HEK293 (cell line): Measurements from ENCODE around the gene ATP5F1B.
A peak's percentile ranks its signal among the peaks of the same experiment; 100 is the strongest.

ENCODE experiments used
- CTCF ChIA-PET: fragments of 350-600 bp; formaldehyde crosslinking; extraction: SDS; loops from one replicate; lab custom pipeline; 2021; ENCODE audit warnings: antibody characterized with exemption; lab: Yijun Ruan, JAX
- POLR2A ChIA-PET: fragments of 300-600 bp; formaldehyde crosslinking; extraction: SDS; loops from one replicate; lab custom pipeline; 2020; ENCODE audit warnings: antibody characterized with exemption, inconsistent platforms; lab: Yijun Ruan, JAX
- H3K27ac ChIP-seq: fragments of 200-500 bp; sonication (Bioruptor generic); 2 replicates; pipeline ENCODE4 v1.5.1; 2014; ENCODE audit warnings: low read depth, low read length, control low read depth, inconsistent platforms; ENCODE audit errors: extremely low read depth
- H3K36me3 ChIP-seq, 2 experiments: fragments of 200-500 bp in 1 of 2; sonication (Bioruptor generic) in 1 of 2; 1 replicate in 1 of 2; 2 replicates in 1 of 2; pipeline ENCODE4 v1.5.1; 2014 to 2017; ENCODE audit warnings: inconsistent platforms in 2 of 2, low read length in 2 of 2; ENCODE audit not compliant: control insufficient read depth in 2 of 2, insufficient read depth in 1 of 2
- H3K4me1 ChIP-seq: fragments of 200-500 bp; sonication (Bioruptor generic); 2 replicates; pipeline ENCODE4 v1.5.1; 2014; ENCODE audit warnings: mild to moderate bottlenecking, low read length, inconsistent platforms; ENCODE audit not compliant: control insufficient read depth, insufficient read depth
- H3K4me3 ChIP-seq: 2 replicates; pipeline ENCODE4 v1.5.1; 2011; ENCODE audit warnings: low read depth, mild to moderate bottlenecking, control low read depth, low read length, moderate library complexity
- H3K9me3 ChIP-seq: fragments of 200-500 bp; sonication (Bioruptor generic); 2 replicates; pipeline ENCODE4 v1.5.1; 2014; ENCODE audit warnings: low read depth, low read length, inconsistent platforms; ENCODE audit not compliant: control insufficient read depth, insufficient read depth
- GLIS1 ChIP-seq: fragments of 450-650 bp; formaldehyde crosslinking; IDR thresholded peaks from 2 replicates; pipeline ENCODE4 v1.5.1; 2016; ENCODE audit warnings: missing biosample characterization, missing genetic modification characterization
- HIC1 ChIP-seq: fragments of 450-650 bp; formaldehyde crosslinking; IDR thresholded peaks from 2 replicates; pipeline ENCODE4 v1.5.1; 2016; ENCODE audit warnings: missing biosample characterization, missing genetic modification characterization
- IKZF3 ChIP-seq: fragments of 450-650 bp; IDR thresholded peaks from 2 replicates; pipeline ENCODE4 v1.5.0; 2018; ENCODE audit warnings: missing biosample characterization, mild to moderate bottlenecking, missing genetic modification characterization, moderate library complexity
- PATZ1 ChIP-seq: fragments of 450-650 bp; formaldehyde crosslinking; IDR thresholded peaks from 2 replicates; pipeline ENCODE4 v1.5.1; 2016; ENCODE audit warnings: missing biosample characterization, missing genetic modification characterization
- PRDM10 ChIP-seq: fragments of 450-650 bp; formaldehyde crosslinking; IDR thresholded peaks from 2 replicates; pipeline ENCODE4 v1.5.1; 2016; ENCODE audit warnings: missing biosample characterization, missing genetic modification characterization
- SP3 ChIP-seq: fragments of 450-650 bp; formaldehyde crosslinking; IDR thresholded peaks from 2 replicates; pipeline ENCODE4 v1.5.1; 2016; ENCODE audit warnings: missing biosample characterization, missing genetic modification characterization
- WT1 ChIP-seq: fragments of 450-650 bp; formaldehyde crosslinking; IDR thresholded peaks from 2 replicates; pipeline ENCODE4 v1.5.1; 2016; ENCODE audit warnings: missing biosample characterization, missing genetic modification characterization
- ZBTB17 ChIP-seq: fragments of 450-650 bp; formaldehyde crosslinking; IDR thresholded peaks from 2 replicates; pipeline ENCODE4 v1.5.1; 2016; ENCODE audit warnings: missing biosample characterization, missing genetic modification characterization
- ZBTB26 ChIP-seq: fragments of 450-650 bp; formaldehyde crosslinking; optimal IDR thresholded peaks from 2 replicates; pipeline ENCODE3; 2016; ENCODE audit warnings: missing biosample characterization, mild to moderate bottlenecking, missing genetic modification characterization
- ZBTB7A ChIP-seq: fragments of 450-650 bp; formaldehyde crosslinking; IDR thresholded peaks from 2 replicates; pipeline ENCODE4 v1.5.1; 2016; ENCODE audit warnings: low read depth, missing biosample characterization, missing genetic modification characterization
- ZNF280C ChIP-seq: fragments of 450-650 bp; formaldehyde crosslinking; IDR thresholded peaks from 2 replicates; pipeline ENCODE4 v1.5.1; 2016; ENCODE audit warnings: missing biosample characterization, missing genetic modification characterization
- ZNF324 ChIP-seq: fragments of 450-650 bp; formaldehyde crosslinking; IDR thresholded peaks from 2 replicates; pipeline ENCODE4 v1.5.1; 2016; ENCODE audit warnings: missing biosample characterization, missing genetic modification characterization
- ZNF366 ChIP-seq: fragments of 450-650 bp; formaldehyde crosslinking; conservative IDR thresholded peaks from 2 replicates; pipeline ENCODE4 v1.5.1; 2016; ENCODE audit warnings: missing biosample characterization, missing genetic modification characterization
- ZNF530 ChIP-seq: fragments of 450-650 bp; formaldehyde crosslinking; IDR thresholded peaks from 2 replicates; pipeline ENCODE4 v1.5.1; 2016; ENCODE audit warnings: low read depth, missing biosample characterization, missing genetic modification characterization
- ZNF571 ChIP-seq: fragments of 450-650 bp; formaldehyde crosslinking; IDR thresholded peaks from 2 replicates; pipeline ENCODE4 v1.5.0; 2017; ENCODE audit warnings: missing biosample characterization, missing genetic modification characterization
- ZNF600 ChIP-seq: fragments of 450-650 bp; formaldehyde crosslinking; IDR thresholded peaks from 2 replicates; pipeline ENCODE4 v1.5.1; 2016; ENCODE audit warnings: missing biosample characterization, missing genetic modification characterization
- ZNF692 ChIP-seq: fragments of 450-650 bp; formaldehyde crosslinking; IDR thresholded peaks from 2 replicates; pipeline ENCODE4 v1.5.1; 2016; ENCODE audit warnings: missing biosample characterization, missing genetic modification characterization

Gene ATP5F1B

GRCh38 chr12:56635806-56636674, 9.7 kb downstream of the ATP5F1B start (continued):
- TF ChIP-seq ZNF324 (tag by site-specific recombination) = no peak
- TF ChIP-seq ZNF600 (tag by site-specific recombination) = peak; percentile 97
- TF ChIP-seq PATZ1 (tag by site-specific recombination) = peak; percentile 58
- TF ChIP-seq SP3 (tag by site-specific recombination) = peak; percentile 88
- no peak for TF ChIP-seq ZNF571
- TF ChIP-seq PRDM10 (tag by site-specific recombination) = peak; percentile 98
- no peak for TF ChIP-seq ZNF280C
- TF ChIP-seq WT1 (tag by site-specific recombination) = peak; percentile 31; the same call in 1 of the 2 replicates
- peak; percentile 75 for TF ChIP-seq HIC1 (tag by site-specific recombination)

GRCh38 chr12:56634837-56635791, 10.7 kb downstream of the ATP5F1B start:
- H3K4me1 ChIP-seq = peaks cover 25% of the 10 kb centered on the region
- POLR2A ChIA-PET = interaction anchor here (0.6 to 3.7 kb wide), 15 partner anchors 9 to 1298 kb away, joined by 3 to 77 read pairs (median 4); partner anchors contain the start of genes ATP5F1B, MYL6, NACA and PRIM1
- no peaks in the 10 kb centered on the region for H3K9me3 ChIP-seq
- H3K4me3 ChIP-seq = peak overlapping the region; percentile 76
- H3K27ac ChIP-seq = peak overlapping the region; percentile 91
- CTCF ChIA-PET = interaction anchor here (0.5 to 3.1 kb wide), 24 partner anchors 7 to 881 kb away, joined by 3 to 56 read pairs (median 8); partner anchors contain the start of genes ATP5F1B, RBMS2 and ZC3H10
- H3K36me3 ChIP-seq = peaks cover 22 to 29% of the 10 kb centered on the region in 2 experiments
- TF ChIP-seq ZBTB7A (0 out of 2 replicates have a peak, but pooled peaks have one; percentile 32), ZNF692 (tag by site-specific recombination) (peak; percentile 83), GLIS1 (tag by site-specific recombination) (peak; percentile 45), ZBTB26 (peak; percentile 31), ZNF600 (tag by site-specific recombination) (peak; percentile 63; the same call in 1 of the 2 replicates), ZBTB17 (tag by site-specific recombination) (peak; percentile 94), IKZF3 (tag by site-specific recombination) (peak; percentile 94), ZNF366 (tag by site-specific recombination) (peak; percentile 59), ZNF530 (tag by site-specific recombination) (no peak)
